Pancreas (tissue), 10 donors: ENCODE data around the gene SLCO2A1. TPM values are rescaled to one million over a fixed set of nuclear protein-coding genes. Genes with fewer than 3 reads are reported as not detected.

Source experiments
- ATAC-seq, 4 donors: fragments of 200-7000 bp; cut with Tn5 transposase; one replicate each; pipeline versions ENCODE4 v1.8.0 to v1.9.1; 2020; ENCODE audit warnings: mild to moderate bottlenecking in 4 of 4, moderate library complexity in 4 of 4
- DNase-seq, 6 donors: peaks; one replicate each; pipeline ENCODE4 v3.0.0-alpha.2; 2020
- FAIRE-seq: peaks from 2 replicates; lab custom pipeline; 2012; peaks lifted over from hg19 to GRCh38; lab: Jason Lieb, UNC
- H3K27ac ChIP-seq, 4 donors: fragments of 200-600 bp; sonication (generic); 1 replicate in 3 of 4; 2 replicates in 1 of 4; pipeline versions ENCODE4 v1.5.0 to v1.8.0; 2020
- H3K27me3 ChIP-seq, 4 donors: fragments of 200-600 bp; one replicate each; pipeline ENCODE4 v1.8.0; 2021
- H3K36me3 ChIP-seq, 3 donors: fragments of 200-600 bp; sonication (generic) in 1 of 3; one replicate each; pipeline versions ENCODE4 v1.5.0 to v1.8.0; 2020 to 2021
- H3K4me1 ChIP-seq, 3 donors: fragments of 200-600 bp; one replicate each; pipeline ENCODE4 v1.8.0; 2021
- H3K4me3 ChIP-seq, 4 donors: fragments of 200-600 bp; sonication (generic) in 2 of 4; one replicate each; pipeline versions ENCODE4 v1.5.0 to v1.8.0; 2020 to 2021
- H3K9me3 ChIP-seq, 4 donors: fragments of 200-600 bp; one replicate each; pipeline ENCODE4 v1.8.0; 2021
- CTCF ChIP-seq, 4 donors: fragments of 200-600 bp; sonication (generic) in 3 of 4; IDR thresholded peaks; one replicate each; pipeline versions ENCODE4 v1.5.0 to v1.8.0; 2021; ENCODE audit warnings: antibody characterized with exemption in 4 of 4
- WGBS, 2 donors: extraction: QIAGEN DNeasy Blood & Tissue Kit; methylation state at CpG; one replicate each; pipeline ENCODE4 v1.1.7; 2013; 5-methylcytosine and 5-hydroxymethylcytosine counted together
- intact Hi-C, 3 donors: fragments of 100-400 bp; cut with DNase I; formaldehyde crosslinking; loops; one replicate each; pipeline versions ENCODE4 v1.11.1 to v1.14.2; 2022
- polyA plus RNA-seq, 2 donors: library from polyadenylated mRNA; stranded (reverse); fragments of 200-250 nt; gene quantifications; one replicate each; pipeline ENCODE4 v1.2.3, GENCODE V29; 2013
- total RNA-seq, 6 donors: library from RNA; stranded (reverse); fragmentation: NEBNext Ultra II Directional in 4 of 6; extraction: Animal tissue kit (Norgen Biotek cat#: 25700) in 4 of 6; gene quantifications; one replicate each; pipeline versions ENCODE4 v1.2.1 to v1.2.4, GENCODE V29; 2021 to 2023
- donor health status: healthy with polysubstance abuse.
- donor health status: DM: no; HTN: no; CAD: no; lungs with moderate emphysema.
- donor health status: DM: no; HTN: no; CAD: no.
- donor health status: control.
- donor health status: control.
- donor health status: Bipolar disorder and iron deficiency.
- donor health status: DM: yes; HTN: yes; CAD: no.
- donor health status: DM: no; HTN: no; CAD: no.
- donor health status: DM: no; HTN: no; CAD: no.
- donor health status: DM: yes; HTN: yes; CAD: no.

Gene SLCO2A1
- total and polyA plus RNA-seq, 8 donors: 4.6 to 17.5 (median 10.4) TPM

- Histone ChIP-seq H3K4me3 (no peak overlapping the region), H3K9me3 (no peaks in the 10 kb centered on the region), H3K27ac (no peak overlapping the region), H3K27me3 (no peaks in the 10 kb centered on the region), H3K4me1 (peaks cover 0 to 10% (median 0%) of the 10 kb centered on the region in 3 donors), H3K36me3 (no peaks in the 10 kb centered on the region)
- FAIRE-seq: no peak
- intact Hi-C loops: no loop called here
- no peak for DNase-seq
- ATAC-seq: no peak
- TF ChIP-seq CTCF (IDR thresholded peaks at IDR 0.05): no peak
- WGBS, 2 donors: 86 to 88% methylated on average over 5 of the region's 5 CpGs
These were observed 24.5 kb upstream of the SLCO2A1 start for GRCh38 chr3:134054231-134054630.

- no peak for DNase-seq
- Histone ChIP-seq H3K27ac (no peak overlapping the region), H3K4me3 (no peak overlapping the region), H3K27me3 (no peaks in the 10 kb centered on the region), H3K4me1 (peaks cover 0 to 4% (median 0%) of the 10 kb centered on the region in 3 donors), H3K36me3 (no peaks in the 10 kb centered on the region), H3K9me3 (no peaks in the 10 kb centered on the region)
- no peak for ATAC-seq
- no peak for TF ChIP-seq CTCF (IDR thresholded peaks at IDR 0.05)
- whole genome bisulfite sequencing, 2 donors: 75 to 79% methylated on average over 4 of the region's 4 CpGs
- intact Hi-C loops: no loop called here
- FAIRE-seq: no peak
These were observed 22.6 kb upstream of the SLCO2A1 start for GRCh38 chr3:134052370-134052769.

- Histone ChIP-seq H3K4me3 (no peak overlapping the region), H3K27me3 (no peaks in the 10 kb centered on the region), H3K27ac (no peak overlapping the region), H3K4me1 (no peaks in the 10 kb centered on the region), H3K36me3 (no peaks in the 10 kb centered on the region), H3K9me3 (no peaks in the 10 kb centered on the region)
- ATAC-seq (no peak), FAIRE-seq (no peak), DNase-seq (no peak)
- TF ChIP-seq CTCF (IDR thresholded peaks at IDR 0.05): no peak
- intact Hi-C loops: no loop called here
- WGBS, 2 donors: 76 to 87% methylated on average over 1 of the region's 1 CpG
These were observed 20.0 kb upstream of the SLCO2A1 start for GRCh38 chr3:134049676-134050075.

GRCh38 chr3:134048278-134048996 lies 18.7 kb upstream of the SLCO2A1 start:
- Histone ChIP-seq H3K27me3 (no peaks in the 10 kb centered on the region), H3K27ac (no peak overlapping the region), H3K9me3 (no peaks in the 10 kb centered on the region), H3K4me1 (no peaks in the 10 kb centered on the region), H3K36me3 (no peaks in the 10 kb centered on the region), H3K4me3 (no peak overlapping the region)
- DNase-seq: no peak
- no peak for TF ChIP-seq CTCF (IDR thresholded peaks at IDR 0.05)
- intact Hi-C loops: no loop called here
- no peak for FAIRE-seq
- 82 to 84% methylated on average over 9 of the region's 9 CpGs for WGBS, 2 donors
- ATAC-seq: no peak

GRCh38 chr3:134044459-134044858 lies 14.7 kb upstream of the SLCO2A1 start:
- Histone ChIP-seq H3K4me3 (no peak overlapping the region), H3K27ac (no peak overlapping the region), H3K36me3 (no peaks in the 10 kb centered on the region), H3K27me3 (no peaks in the 10 kb centered on the region), H3K4me1 (no peaks in the 10 kb centered on the region), H3K9me3 (no peaks in the 10 kb centered on the region)
- FAIRE-seq (no peak), ATAC-seq (no peak), DNase-seq (no peak)
- intact Hi-C loops: no loop called here
- TF ChIP-seq CTCF (IDR thresholded peaks at IDR 0.05): no peak
